HG03045 (cell line): ENCODE measurements around the gene NKX2-2.
"Not testable (repeated sequence)": the region's sequence is repeated elsewhere in the genome, so short reads cannot be mapped to it uniquely, and the experiment has no call there.

ENCODE experiments used
- ATAC-seq: cut with Tn5 transposase; IDR thresholded peaks from one replicate; pipeline ENCODE4 v1.9.1; 2021; ENCODE audit warnings: mild to moderate bottlenecking, moderate library complexity; ENCODE audit not compliant: unreplicated experiment

Gene NKX2-2

GRCh38 chr20:21509597-21510371, 4.1 kb downstream of the NKX2-2 start:
- ATAC-seq = no peak

GRCh38 chr20:21509079-21509596, 4.7 kb downstream of the NKX2-2 start:
- ATAC-seq = no peak

- no peak for ATAC-seq
These were observed 5.4 kb downstream of the NKX2-2 start for GRCh38 chr20:21508230-21509078.

GRCh38 chr20:21507400-21508229, 6.2 kb downstream of the NKX2-2 start:
- ATAC-seq = no peak

GRCh38 chr20:21505810-21506530, 7.9 kb downstream of the NKX2-2 start:
- ATAC-seq = no peak

- no peak for ATAC-seq
These were observed 8.6 kb downstream of the NKX2-2 start for GRCh38 chr20:21505161-21505809.

- ATAC-seq = no peak
These were observed 9.5 kb downstream of the NKX2-2 start for GRCh38 chr20:21504323-21504722.

GRCh38 chr20:21503345-21503744, 10.5 kb downstream of the NKX2-2 start:
- ATAC-seq = peak; percentile 71

GRCh38 chr20:21501184-21501583, 12.7 kb downstream of the NKX2-2 start:
- no peak for ATAC-seq

- ATAC-seq = no peak
These were observed 13.3 kb downstream of the NKX2-2 start for GRCh38 chr20:21500599-21500998.

GRCh38 chr20:21499641-21500040, 14.2 kb downstream of the NKX2-2 start:
- ATAC-seq = no peak

GRCh38 chr20:21498635-21499034, 15.2 kb downstream of the NKX2-2 start:
- no peak for ATAC-seq

GRCh38 chr20:21498195-21498594, 15.7 kb downstream of the NKX2-2 start:
- ATAC-seq = no peak

- ATAC-seq = no peak
These were observed 17.4 kb downstream of the NKX2-2 start for GRCh38 chr20:21496452-21496851.

- no peak for ATAC-seq
These were observed 20.8 kb downstream of the NKX2-2 start for GRCh38 chr20:21493049-21493448.

GRCh38 chr20:21490105-21490504, 23.8 kb downstream of the NKX2-2 start:
- no peak for ATAC-seq

- ATAC-seq = not testable (repeated sequence)
These were observed 33.7 kb downstream of the NKX2-2 start for GRCh38 chr20:21480144-21480543.

GRCh38 chr20:21465799-21466198, 48.1 kb downstream of the NKX2-2 start:
- no peak for ATAC-seq

- ATAC-seq = no peak
These were observed 48.9 kb downstream of the NKX2-2 start for GRCh38 chr20:21464916-21465315.
